Prostate gland (tissue), 2 donors: Measurements from ENCODE around the gene CENPV. TPM values are rescaled to one million over a fixed set of nuclear protein-coding genes. Genes with fewer than 3 reads are reported as not detected.
A peak's percentile ranks its signal among the peaks of the same experiment; 100 is the strongest.

Source experiments
- DNase-seq: peaks from one replicate; pipeline ENCODE4 v3.0.0-alpha.2; 2019; ENCODE audit warnings: low spot score
- H3K27ac ChIP-seq, 2 donors: fragments of 200-600 bp; sonication (generic); 2 replicates each; pipeline ENCODE4 v1.5.1; 2017 to 2019
- H3K27me3 ChIP-seq: fragments of 200-600 bp; sonication (generic); replicated peaks from 2 replicates; pipeline ENCODE4 v1.5.1; 2019; ENCODE audit not compliant: insufficient read depth
- H3K36me3 ChIP-seq, 2 donors: fragments of 200-600 bp; sonication (generic); 1 replicate in 1 of 2; 2 replicates in 1 of 2; pipeline versions ENCODE4 v1.5.1 to v1.8.1; 2017 to 2019
- H3K4me1 ChIP-seq: fragments of 200-600 bp; sonication (generic); replicated peaks from 2 replicates; pipeline ENCODE4 v1.5.1; 2019
- H3K4me3 ChIP-seq, 2 donors: fragments of 200-600 bp; sonication (generic); 2 replicates each; pipeline ENCODE4 v1.5.1; 2017 to 2019
- H3K9me3 ChIP-seq: fragments of 200-600 bp; sonication (generic); 2 replicates; pipeline ENCODE4 v1.5.1; 2017
- POLR2A ChIP-seq: fragments of 450-650 bp; IDR thresholded peaks from one replicate; pipeline ENCODE4 v1.6.1; 2016; ENCODE audit warnings: antibody characterized with exemption, mild to moderate bottlenecking
- POLR2AphosphoS5 ChIP-seq: sonication (generic); formaldehyde crosslinking; IDR thresholded peaks from one replicate; pipeline ENCODE4 v1.6.1; 2017; ENCODE audit warnings: antibody characterized with exemption
- WGBS: methylation state at CpG from one replicate; pipeline ENCODE4 v1.1.5; 2018; 5-methylcytosine and 5-hydroxymethylcytosine counted together
- intact Hi-C: fragments of 100-400 bp; cut with DNase I; formaldehyde crosslinking; loops from one replicate; pipeline ENCODE4 v1.14.2; 2022
- total RNA-seq, 2 donors: library from RNA; depleted of rRNA; stranded (reverse); fragments of >200 nt; gene quantifications; one replicate each; pipeline ENCODE4 v1.1.0, GENCODE V29; 2016
- TF ChIP-seq, protein P1 (sequence below), 4 experiments: fragments of 200-600 bp in 2 of 4; fragments of 450-650 bp in 2 of 4; sonication (generic) in 2 of 4; IDR thresholded peaks; 1 replicate in 3 of 4; 2 replicates in 1 of 4; pipeline ENCODE4 v1.5.1; 2016 to 2019; ENCODE audit warnings: antibody characterized with exemption in 4 of 4, mild to moderate bottlenecking in 2 of 4, moderate library complexity in 2 of 4

CENPV gene
- total RNA-seq, 2 donors from 2014 or later: 29.8 to 71.5 TPM

DNA sequence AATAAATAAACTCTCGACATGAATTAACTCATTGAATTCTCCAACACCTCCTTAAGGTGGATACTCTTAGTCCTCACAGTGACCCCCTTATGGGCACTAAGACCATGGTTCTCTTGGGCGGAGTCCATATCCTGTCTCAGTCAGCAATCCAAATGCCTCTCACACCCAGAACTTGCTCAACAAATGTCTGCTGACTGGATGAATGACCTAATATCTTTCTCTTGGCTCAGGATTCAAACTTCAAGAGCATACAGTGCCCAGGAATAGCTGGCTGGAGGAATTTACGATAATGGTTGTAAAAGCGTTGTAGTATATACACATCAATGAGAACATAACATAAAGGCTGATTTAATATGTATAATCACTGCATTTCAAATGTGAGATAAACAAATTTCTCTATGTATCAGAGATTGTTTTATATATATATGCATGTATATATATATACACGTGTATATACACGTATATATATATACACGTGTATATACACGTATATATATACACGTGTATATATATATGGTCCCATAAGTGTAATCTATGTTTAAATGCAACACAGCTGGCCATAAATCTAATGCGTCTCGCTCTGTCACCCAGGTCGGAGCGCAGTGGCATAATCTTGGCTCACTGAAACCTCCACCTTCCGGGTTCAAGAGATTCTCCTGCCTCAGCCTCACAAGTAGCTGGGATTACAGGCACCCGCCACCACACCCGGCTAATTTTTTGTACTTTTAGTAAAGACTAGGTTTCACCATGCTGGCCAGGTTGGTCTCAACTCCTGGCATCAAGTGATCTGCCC, 21.1 kb upstream of the CENPV start:
- WGBS: 81% methylated on average over 16 of the region's 16 CpGs
- H3K27ac ChIP-seq: no peak overlapping the region

DNA sequence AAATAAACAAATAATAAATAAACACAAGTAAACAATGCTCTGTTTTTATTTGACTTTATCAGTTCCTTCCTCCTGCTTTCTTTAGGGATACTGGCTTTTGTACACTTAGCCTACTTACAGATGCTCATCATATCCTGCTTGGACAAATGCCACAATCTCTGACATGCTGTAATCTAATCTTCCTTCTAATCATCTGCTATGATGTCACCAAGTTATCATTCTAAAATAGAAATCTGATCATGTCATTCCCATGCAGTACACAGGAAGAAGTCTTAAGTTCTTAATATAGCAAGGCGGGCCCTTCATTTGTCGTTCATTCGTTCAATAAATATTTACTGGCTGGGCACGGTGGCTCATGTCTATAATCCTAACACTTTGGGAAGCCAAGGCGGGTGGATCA, 18.5 kb upstream of the CENPV start:
- 67% methylated on average over 5 of the region's 5 CpGs for WGBS
- no peaks in the 10 kb centered on the region for H3K27me3 ChIP-seq
- no peaks in the 10 kb centered on the region for H3K9me3 ChIP-seq
- H3K36me3 ChIP-seq: no peaks in the 10 kb centered on the region
- no peak for DNase-seq
- H3K27ac ChIP-seq: no peak overlapping the region
- no peak overlapping the region for H3K4me3 ChIP-seq
- TF ChIP-seq, protein P1, sequence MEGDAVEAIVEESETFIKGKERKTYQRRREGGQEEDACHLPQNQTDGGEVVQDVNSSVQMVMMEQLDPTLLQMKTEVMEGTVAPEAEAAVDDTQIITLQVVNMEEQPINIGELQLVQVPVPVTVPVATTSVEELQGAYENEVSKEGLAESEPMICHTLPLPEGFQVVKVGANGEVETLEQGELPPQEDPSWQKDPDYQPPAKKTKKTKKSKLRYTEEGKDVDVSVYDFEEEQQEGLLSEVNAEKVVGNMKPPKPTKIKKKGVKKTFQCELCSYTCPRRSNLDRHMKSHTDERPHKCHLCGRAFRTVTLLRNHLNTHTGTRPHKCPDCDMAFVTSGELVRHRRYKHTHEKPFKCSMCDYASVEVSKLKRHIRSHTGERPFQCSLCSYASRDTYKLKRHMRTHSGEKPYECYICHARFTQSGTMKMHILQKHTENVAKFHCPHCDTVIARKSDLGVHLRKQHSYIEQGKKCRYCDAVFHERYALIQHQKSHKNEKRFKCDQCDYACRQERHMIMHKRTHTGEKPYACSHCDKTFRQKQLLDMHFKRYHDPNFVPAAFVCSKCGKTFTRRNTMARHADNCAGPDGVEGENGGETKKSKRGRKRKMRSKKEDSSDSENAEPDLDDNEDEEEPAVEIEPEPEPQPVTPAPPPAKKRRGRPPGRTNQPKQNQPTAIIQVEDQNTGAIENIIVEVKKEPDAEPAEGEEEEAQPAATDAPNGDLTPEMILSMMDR (IDR thresholded peaks at IDR 0.05): no peak
- TF ChIP-seq POLR2A (no peak), POLR2AphosphoS5 (no peak)
- no peaks in the 10 kb centered on the region for H3K4me1 ChIP-seq
- intact Hi-C loops: no loop called here

More for the DNA sequence above, 21.1 kb upstream of the CENPV start:
- DNase-seq: no peak
- H3K4me3 ChIP-seq: no peak overlapping the region
- no peaks in the 10 kb centered on the region for H3K4me1 ChIP-seq
- intact Hi-C loops: no loop called here
- H3K9me3 ChIP-seq: no peaks in the 10 kb centered on the region
- TF ChIP-seq, protein P1 (IDR thresholded peaks at IDR 0.05): no peak
- TF ChIP-seq POLR2A (no peak), POLR2AphosphoS5 (peak; percentile 62)
- H3K36me3 ChIP-seq: no peaks in the 10 kb centered on the region
- no peaks in the 10 kb centered on the region for H3K27me3 ChIP-seq

DNA sequence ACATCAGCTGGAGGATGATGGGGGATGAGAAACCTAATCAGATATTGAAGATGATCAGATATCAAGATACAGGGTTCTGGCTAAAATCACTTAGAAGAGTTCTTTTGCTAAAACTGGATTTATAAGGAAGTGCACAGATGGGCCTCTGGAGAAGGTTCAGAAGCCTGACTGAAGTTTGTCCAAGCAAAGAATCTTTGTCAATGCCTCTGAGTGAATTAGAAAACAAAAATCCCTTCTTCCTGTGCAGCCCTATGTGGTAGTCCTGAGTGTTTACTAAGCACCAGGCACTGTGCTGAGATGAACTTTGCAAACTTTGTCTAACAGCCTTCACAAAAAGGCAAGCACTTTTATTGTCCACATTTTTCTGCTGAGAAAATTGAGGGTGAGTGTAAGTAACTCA, 11.4 kb upstream of the CENPV start:
- Histone ChIP-seq H3K4me3 (no peak overlapping the region), H3K27me3 (no peaks in the 10 kb centered on the region), H3K4me1 (no peaks in the 10 kb centered on the region), H3K9me3 (no peaks in the 10 kb centered on the region), H3K36me3 (no peaks in the 10 kb centered on the region), H3K27ac (peak overlapping the region in 1 of 2 donors; percentile 26)
- intact Hi-C loops: loop anchor here (5.0 kb wide), 1 partner anchor 158 kb away; no protein-coding TSS in a partner anchor
- TF ChIP-seq POLR2A: no peak
- TF ChIP-seq, protein P1 (IDR thresholded peaks at IDR 0.05): no peak
- TF ChIP-seq POLR2AphosphoS5: no peak
- DNase-seq: no peak

DNA sequence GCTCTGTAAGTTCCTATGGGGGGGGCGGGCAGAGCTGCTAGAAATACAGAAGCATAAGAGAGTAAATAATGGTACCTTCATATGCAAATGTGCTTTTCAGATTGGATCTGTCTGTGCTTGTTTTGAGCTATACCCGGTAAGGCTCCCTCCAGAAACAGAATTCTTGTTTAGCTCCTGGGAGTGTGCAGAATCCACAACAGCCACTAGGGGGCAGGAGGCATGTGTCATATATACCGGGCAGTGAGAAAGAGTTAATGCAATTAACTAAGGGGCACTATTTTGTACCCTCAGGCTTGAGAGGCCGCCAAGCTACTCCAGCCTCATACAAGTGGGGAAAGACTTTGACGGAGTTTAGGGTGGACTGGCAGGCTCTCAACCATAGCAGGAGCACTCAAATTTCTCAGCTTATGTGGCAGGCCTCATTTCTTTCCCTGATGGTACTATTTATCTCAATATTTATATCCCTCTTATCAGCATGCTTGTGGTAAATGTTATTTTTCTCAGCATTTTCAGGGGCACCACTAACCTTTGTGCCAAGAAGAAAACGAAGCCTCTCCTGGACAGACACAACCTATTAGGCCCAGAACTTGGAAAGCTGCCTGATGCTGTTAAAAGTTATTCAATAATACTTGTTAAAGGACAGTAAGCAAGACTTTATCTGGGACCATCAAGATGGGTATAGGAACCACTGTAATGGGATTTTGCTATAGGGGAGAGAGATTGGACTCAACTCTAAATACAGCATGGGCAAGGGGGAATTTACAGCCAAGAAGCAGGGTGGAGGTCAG, 10.7 kb upstream of the CENPV start:
- Histone ChIP-seq H3K36me3 (no peaks in the 10 kb centered on the region), H3K27ac (peak overlapping the region in 1 of 2 donors; percentile 26), H3K27me3 (no peaks in the 10 kb centered on the region), H3K9me3 (no peaks in the 10 kb centered on the region), H3K4me1 (no peaks in the 10 kb centered on the region), H3K4me3 (no peak overlapping the region)
- WGBS: 8% methylated on average over 6 of the region's 6 CpGs
- DNase-seq: peak; percentile 70
- intact Hi-C loops: loop anchor here (5.0 kb wide), 1 partner anchor 158 kb away; no protein-coding TSS in a partner anchor
- peak; percentile 38 for TF ChIP-seq POLR2AphosphoS5
- TF ChIP-seq POLR2A: no peak
- TF ChIP-seq, protein P1 (IDR thresholded peaks at IDR 0.05): peak; percentile 77 to 86 (median 82)
